Glomerular endothelial cell (primary cell): ENCODE measurements around the gene IL1F10. TPM values are rescaled to one million over a fixed set of nuclear protein-coding genes. Genes with fewer than 3 reads are reported as not detected.

ENCODE experiments used
- DNase-seq: peaks from one replicate; pipeline ENCODE4 v3.0.0-alpha.2; 2011; ENCODE audit warnings: low read depth, low spot score; ENCODE audit errors: extremely low read depth
- total RNA-seq: library from RNA; depleted of rRNA; stranded (reverse); fragments of >200 nt; gene quantifications from 2 replicates; pipeline ENCODE4 v1.2.3, GENCODE V29; 2015

The IL1F10 gene
- total RNA-seq, 1 donor from 2014 or later, result not detected

- DNase-seq, result no peak
These were observed 44.1 kb downstream of the IL1F10 start for GRCh38 chr2:113111823-113112287.

GRCh38 chr2:113112441-113112840 lies 44.7 kb downstream of the IL1F10 start:
- no peak for DNase-seq

- DNase-seq, result no peak
These were observed 45.1 kb downstream of the IL1F10 start for GRCh38 chr2:113112871-113113270.

GRCh38 chr2:113113807-113114206 lies 46.0 kb downstream of the IL1F10 start:
- DNase-seq, result no peak

GRCh38 chr2:113114224-113114945 lies 46.6 kb downstream of the IL1F10 start:
- DNase-seq, result no peak

GRCh38 chr2:113114996-113115395 lies 47.2 kb downstream of the IL1F10 start:
- no peak for DNase-seq

- DNase-seq, result no peak
These were observed 48.6 kb downstream of the IL1F10 start for GRCh38 chr2:113116100-113116958.

GRCh38 chr2:113117541-113118262 lies 49.9 kb downstream of the IL1F10 start:
- DNase-seq, result no peak

GRCh38 chr2:113118263-113118657 lies 50.5 kb downstream of the IL1F10 start:
- DNase-seq, result no peak

GRCh38 chr2:113119111-113119510 lies 51.3 kb downstream of the IL1F10 start:
- DNase-seq, result no peak

GRCh38 chr2:113120861-113121260 lies 53.1 kb downstream of the IL1F10 start:
- DNase-seq, result no peak

GRCh38 chr2:113122364-113122763 lies 54.6 kb downstream of the IL1F10 start:
- no peak for DNase-seq

- DNase-seq, result no peak
These were observed 56.0 kb downstream of the IL1F10 start for GRCh38 chr2:113123726-113124125.

- no peak for DNase-seq
These were observed 56.6 kb downstream of the IL1F10 start for GRCh38 chr2:113124181-113124961.

Other genes starting within 250 kb of the IL1F10 start
- 8.9 and 10.6 TPM in 2 replicates for gene IL1B, start 231.2 kb upstream of the IL1F10 start, total RNA-seq
- not detected in 2 replicates for gene IL37, start 156.8 kb upstream of the IL1F10 start, total RNA-seq
- not detected in 2 replicates for gene IL36G, start 90.0 kb upstream of the IL1F10 start, total RNA-seq
- not detected in 2 replicates for gene IL36A, start 62.5 kb upstream of the IL1F10 start, total RNA-seq
- not detected in 2 replicates for gene IL36B, start 15.1 kb upstream of the IL1F10 start, total RNA-seq
- gene IL36RN, start 8.8 kb upstream of the IL1F10 start, total RNA-seq, result not detected in 2 replicates
- gene IL1RN, start 59.6 kb downstream of the IL1F10 start, total RNA-seq, result not detected in 2 replicates
- 1.3 and 2.1 TPM in 2 replicates for gene PSD4, start 106.0 kb downstream of the IL1F10 start, total RNA-seq
- 21.9 and 30.2 TPM in 2 replicates for gene PAX8, start 211.0 kb downstream of the IL1F10 start, total RNA-seq